HG02798 (cell line): ENCODE data around the gene ATP2C2.
"Not testable (repeated sequence)": the region's sequence is repeated elsewhere in the genome, so short reads cannot be mapped to it uniquely, and the experiment has no call there.

Experiments used
- ATAC-seq: cut with Tn5 transposase; IDR thresholded peaks from one replicate; pipeline ENCODE4 v1.9.1; 2021; ENCODE audit warnings: mild to moderate bottlenecking; ENCODE audit not compliant: unreplicated experiment, poor library complexity

ATP2C2 gene

DNA sequence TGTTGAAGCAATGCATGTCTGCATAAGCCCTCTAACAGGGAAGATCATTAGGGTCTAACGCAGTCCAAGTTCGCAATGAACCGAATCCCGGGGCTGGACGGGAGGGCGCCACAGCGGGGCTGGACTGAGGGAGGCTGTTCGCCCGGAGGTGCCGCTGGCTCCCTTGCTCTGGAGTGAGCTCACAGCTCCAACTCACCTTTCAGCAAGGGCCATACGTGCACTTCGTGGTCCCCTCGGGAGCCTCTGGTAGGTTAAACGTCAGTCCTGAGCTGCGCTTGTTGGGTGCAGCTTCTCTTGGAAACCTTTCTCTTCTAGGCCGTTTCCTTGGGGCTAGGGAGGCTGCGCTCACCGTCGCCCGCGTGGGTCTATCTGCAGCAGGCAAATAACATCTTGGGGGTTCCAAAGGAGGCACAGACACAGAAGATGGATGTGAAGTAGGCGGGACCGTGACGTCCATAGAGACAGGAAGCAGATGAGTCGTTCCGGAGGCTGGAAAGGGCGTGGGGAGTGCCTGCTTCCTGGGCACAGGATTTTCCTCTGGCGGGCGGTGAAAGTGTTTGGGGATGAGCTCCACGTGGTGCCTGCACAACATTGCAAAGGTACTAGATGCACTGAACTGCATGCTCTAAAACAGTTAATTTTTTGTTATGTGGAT is 21.9 kb downstream of the ATP2C2 start:
- ATAC-seq, result no peak

DNA sequence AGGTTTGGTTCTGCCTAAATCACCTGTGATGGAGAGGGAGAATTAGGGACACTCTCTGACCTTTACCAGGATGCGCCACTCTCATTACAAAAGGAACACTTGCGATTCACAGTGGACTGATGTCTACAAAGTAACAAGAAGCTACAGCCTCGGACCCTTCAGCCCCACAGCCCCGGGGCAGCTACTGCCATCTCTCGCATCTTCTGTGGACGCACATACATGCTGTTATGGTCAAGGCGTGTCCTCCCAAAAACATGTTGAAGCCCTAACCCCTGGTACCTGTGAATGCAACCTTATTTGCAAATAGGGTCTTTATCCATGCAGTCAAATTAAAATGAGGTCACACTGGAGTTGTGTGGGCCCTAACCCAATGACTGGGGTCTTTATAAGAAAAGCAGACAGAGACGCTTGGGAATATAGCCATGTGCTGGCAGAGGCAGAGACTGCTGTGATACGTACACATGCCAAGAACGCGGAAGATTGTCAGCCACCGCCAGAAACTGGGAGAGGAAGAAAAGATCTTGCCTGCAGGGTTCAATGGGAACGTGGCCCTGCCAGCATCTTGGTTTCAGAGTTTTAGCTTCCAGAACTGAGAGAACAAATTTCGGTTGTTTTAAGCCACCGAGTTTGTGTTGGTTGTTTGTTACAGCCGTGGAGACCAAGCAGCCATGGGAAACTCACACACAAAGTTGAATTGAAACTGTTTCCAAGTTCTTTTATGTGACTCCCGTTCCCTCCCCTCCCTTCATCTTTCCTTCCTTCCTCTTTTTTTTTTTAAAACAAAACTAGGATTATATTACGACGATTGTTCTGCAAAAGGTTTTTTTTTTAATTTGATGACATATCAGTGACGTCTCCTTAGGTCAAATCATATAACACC is 23.1 kb downstream of the ATP2C2 start:
- no peak for ATAC-seq

GRCh38 chr16:84392031-84392360 is 23.7 kb downstream of the ATP2C2 start:
- ATAC-seq, result no peak

GRCh38 chr16:84396082-84396481 is 27.7 kb downstream of the ATP2C2 start:
- not testable (repeated sequence) for ATAC-seq

DNA sequence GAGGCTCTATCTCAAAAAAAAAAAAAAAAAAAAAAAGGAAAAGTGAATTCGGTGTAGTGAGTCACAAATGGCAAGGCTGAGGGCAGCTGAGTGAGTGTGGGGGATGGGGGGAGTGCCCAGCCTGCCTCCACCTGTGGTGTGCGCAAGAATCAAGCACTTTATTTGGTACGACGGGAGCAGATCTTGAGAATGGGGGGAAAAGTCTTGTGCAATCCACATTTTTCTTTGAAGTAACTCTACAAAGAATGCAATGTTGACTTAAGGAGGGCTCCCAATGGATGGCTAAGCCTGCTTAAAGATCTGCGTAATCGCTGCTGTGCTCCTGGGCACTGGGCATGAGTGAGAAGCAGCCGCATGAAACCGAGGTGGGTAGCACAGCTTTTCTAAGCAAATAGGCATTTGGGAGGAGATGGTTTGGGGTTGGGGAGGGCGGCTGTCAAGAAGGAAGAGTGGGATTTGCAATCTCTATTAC is 28.2 kb downstream of the ATP2C2 start:
- ATAC-seq, result no peak

- ATAC-seq, result no peak
Observed at GRCh38 chr16:84397090-84397489, 28.8 kb downstream of the ATP2C2 start.

DNA sequence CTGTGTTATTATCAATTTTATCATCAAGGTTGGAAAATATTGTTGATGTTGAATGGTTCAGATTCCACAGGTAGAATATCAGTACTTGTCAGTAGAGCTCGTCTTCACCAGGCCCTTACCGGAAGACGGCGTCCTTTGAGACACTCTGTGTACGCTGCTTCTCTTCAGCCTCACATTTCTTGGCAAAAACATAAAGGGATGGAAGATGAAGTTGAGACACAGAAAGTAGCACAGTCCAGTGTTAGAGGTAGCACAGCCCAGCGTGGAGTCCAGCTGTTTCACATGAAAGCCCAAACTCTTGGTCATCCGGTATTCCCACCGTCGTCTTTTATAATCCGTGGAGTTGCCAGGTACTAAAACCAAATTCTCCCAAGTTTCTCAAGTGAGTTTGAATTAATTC is 30.4 kb downstream of the ATP2C2 start:
- ATAC-seq, result no peak

DNA sequence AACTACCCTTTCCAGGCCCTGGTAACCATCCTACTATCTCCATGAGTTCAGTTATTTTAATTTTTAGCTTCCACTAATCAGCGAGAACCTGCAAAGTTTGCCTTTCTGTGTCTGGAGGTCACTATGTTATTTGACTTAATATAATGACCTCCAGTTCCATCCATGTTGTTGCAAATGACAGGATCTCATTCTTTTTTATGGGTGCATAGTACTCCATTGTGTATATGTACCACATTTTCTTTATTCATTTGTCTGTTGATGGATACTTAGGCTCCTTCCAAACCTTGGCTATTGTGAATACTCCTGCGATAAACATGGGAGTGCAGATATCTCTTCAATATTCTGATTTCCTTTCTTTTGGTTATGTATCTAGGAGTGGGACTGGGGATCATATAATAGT is 31.6 kb downstream of the ATP2C2 start:
- not testable (repeated sequence) for ATAC-seq

- ATAC-seq, result not testable (repeated sequence)
Observed at GRCh38 chr16:84403435-84403834, 35.1 kb downstream of the ATP2C2 start.

GRCh38 chr16:84404324-84404723 is 36.0 kb downstream of the ATP2C2 start:
- ATAC-seq, result no peak

GRCh38 chr16:84404936-84405639 is 36.8 kb downstream of the ATP2C2 start:
- no peak for ATAC-seq

- no peak for ATAC-seq
Observed at GRCh38 chr16:84406006-84406963, 37.9 kb downstream of the ATP2C2 start.

GRCh38 chr16:84407588-84408313 is 39.4 kb downstream of the ATP2C2 start:
- ATAC-seq, result no peak

DNA sequence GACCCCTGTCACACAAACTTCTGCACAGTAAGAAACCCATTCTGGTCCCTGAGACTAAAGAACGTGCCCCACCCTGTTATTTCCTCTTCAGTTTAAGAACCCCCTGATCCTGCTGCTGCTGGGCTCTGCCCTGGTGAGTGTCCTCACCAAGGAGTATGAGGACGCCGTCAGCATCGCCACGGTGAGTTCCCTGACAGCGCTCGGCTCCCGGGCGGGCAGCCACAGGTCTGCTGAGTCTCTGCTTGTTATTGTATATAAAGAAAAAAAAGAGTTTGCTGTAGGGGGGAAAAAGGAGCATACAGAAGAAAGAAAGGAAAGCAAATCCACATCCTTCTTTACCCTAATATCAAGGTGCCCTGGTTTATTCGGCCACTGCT is 40.0 kb downstream of the ATP2C2 start:
- no peak for ATAC-seq

DNA sequence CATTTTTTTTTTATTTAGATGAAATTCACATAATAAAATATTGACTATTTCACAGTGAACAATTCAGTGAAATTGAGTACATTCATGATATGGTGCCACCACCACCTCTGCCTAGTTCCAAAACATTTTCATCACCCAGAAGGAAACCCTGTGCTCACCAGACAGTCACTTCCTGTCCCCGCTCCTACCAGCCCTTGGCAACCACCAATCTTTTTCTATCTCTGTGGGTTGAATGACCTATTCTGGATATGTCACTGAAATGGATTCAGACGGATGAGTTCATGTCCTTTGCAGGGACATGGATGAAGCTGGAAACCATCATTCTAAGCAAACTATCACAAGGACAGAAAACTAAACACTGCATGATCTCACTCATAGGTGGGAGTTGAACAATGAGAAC is 40.5 kb downstream of the ATP2C2 start:
- no peak for ATAC-seq

DNA sequence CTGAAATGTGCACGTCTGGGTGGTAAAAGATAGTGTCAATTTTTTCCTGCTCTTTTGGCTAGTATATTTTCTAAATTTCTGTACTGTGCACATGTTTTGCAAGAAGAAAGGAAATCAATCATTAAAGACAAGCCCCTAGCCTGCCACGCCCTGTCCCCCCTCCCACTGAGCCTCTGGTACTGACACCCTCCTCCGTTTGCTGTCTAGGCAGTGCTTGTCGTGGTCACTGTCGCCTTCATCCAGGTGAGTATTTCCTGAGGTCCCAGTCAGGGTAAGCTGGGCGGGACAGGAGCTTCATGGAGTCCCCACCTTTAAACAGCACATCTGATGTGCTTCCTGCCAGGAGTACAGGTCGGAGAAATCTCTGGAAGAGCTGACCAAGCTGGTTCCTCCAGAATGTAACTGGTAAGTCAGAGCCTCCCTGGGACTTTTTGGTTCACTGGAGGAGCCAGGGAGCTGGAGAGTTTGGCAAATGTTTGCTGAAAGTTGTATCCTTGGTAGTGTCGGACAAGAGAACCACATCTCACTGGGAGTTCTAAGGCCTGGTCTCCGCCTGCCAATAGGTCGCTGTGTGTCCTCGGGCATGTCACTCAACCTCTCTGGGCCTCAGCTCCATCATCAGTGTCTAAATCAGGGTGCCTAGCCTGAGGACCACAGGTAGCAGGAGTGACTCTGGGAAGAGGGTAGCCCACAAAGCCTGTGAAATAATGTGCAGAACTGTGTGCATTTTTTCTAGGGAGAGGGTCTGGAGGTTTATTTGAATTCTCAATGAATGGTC is 42.2 kb downstream of the ATP2C2 start:
- no peak for ATAC-seq

DNA sequence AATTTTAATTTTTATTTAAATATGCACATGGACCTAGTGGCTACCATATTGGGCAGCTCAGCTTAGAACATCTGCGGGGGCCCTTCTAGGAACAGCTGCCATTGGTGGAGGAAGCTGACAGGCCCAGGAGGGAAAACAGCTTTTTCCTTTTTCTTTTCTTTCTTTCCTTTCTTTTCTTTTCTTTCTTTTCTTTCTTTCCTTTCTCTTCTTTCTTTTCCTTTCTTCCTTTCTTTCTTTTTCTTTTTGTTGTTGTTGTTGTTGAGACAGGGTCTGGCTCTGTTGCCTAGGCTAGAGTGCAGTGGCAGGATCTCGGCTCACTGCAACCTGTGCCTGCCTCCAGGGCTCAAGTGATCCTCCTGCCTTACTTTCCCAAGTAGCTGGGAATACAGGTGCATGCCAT is 43.4 kb downstream of the ATP2C2 start:
- no peak for ATAC-seq

DNA sequence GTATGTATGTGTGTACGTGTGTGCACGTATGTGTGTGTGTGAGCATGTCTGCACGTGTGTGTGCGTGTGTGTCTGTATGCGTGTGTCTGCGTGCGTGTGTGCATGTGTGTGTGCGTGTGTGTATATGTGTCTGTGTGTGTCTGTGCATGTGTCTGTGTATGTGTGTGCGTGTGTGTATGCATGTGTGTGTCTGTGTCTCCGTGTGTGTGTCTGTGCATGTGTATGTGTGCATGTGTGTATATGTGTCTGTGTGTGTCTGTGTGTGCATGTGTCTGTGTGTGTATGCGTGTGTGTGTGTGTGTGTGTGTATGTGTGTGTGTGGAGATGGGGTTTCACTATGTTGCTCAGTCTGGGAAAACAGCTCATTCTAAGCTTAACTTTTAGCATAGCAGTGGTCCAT is 43.9 kb downstream of the ATP2C2 start:
- ATAC-seq, result no peak
